HFFc6 (cell line): ENCODE data around the gene DDX1. TPM values are rescaled to one million over a fixed set of nuclear protein-coding genes. Genes with fewer than 3 reads are reported as not detected.

ENCODE experiments used
- DNase-seq: peaks from one replicate; pipeline ENCODE4 v3.0.0-alpha.2; 2018
- H3K27ac Mint-ChIP-seq: 2 replicates; pipeline ENCODE4 v1.8.0; 2020; ENCODE audit warnings: mild to moderate bottlenecking, mixed read lengths
- H3K27me3 Mint-ChIP-seq: 2 replicates; pipeline ENCODE4 v1.8.0; 2021; ENCODE audit warnings: mild to moderate bottlenecking, moderate library complexity, mixed read lengths; ENCODE audit not compliant: insufficient read depth
- H3K36me3 Mint-ChIP-seq: 2 replicates; pipeline ENCODE4 v1.8.0; 2021; ENCODE audit warnings: low read depth, mixed read lengths
- H3K4me1 Mint-ChIP-seq: 2 replicates; pipeline ENCODE4 v1.8.0; 2020; ENCODE audit warnings: low read depth, mixed read lengths
- H3K4me3 Mint-ChIP-seq: 2 replicates; pipeline ENCODE4 v1.8.0; 2020; ENCODE audit warnings: mild to moderate bottlenecking, moderate library complexity, mixed read lengths
- H3K9me3 Mint-ChIP-seq: 2 replicates; pipeline ENCODE4 v1.8.0; 2020; ENCODE audit warnings: mild to moderate bottlenecking, mixed read lengths
- CTCF ChIP-seq: fragments of 200-600 bp; sonication (generic); IDR thresholded peaks from 2 replicates; pipeline ENCODE4 v1.5.0; 2021; ENCODE audit warnings: antibody characterized with exemption, mild to moderate bottlenecking
- total RNA-seq, 6 experiments: library from RNA; stranded (reverse); fragmentation: NEBNext Ultra II Directional; extraction: Animal tissue kit (Norgen Biotek cat#: 25700); gene quantifications; 2 replicates in 1 of 6; 3 replicates in 5 of 6; pipeline ENCODE4 v1.2.3, GENCODE V29; 2021

DDX1 gene
- total RNA-seq, 6 experiments from 2014 or later: 111 to 123 (median 113) TPM

DNA sequence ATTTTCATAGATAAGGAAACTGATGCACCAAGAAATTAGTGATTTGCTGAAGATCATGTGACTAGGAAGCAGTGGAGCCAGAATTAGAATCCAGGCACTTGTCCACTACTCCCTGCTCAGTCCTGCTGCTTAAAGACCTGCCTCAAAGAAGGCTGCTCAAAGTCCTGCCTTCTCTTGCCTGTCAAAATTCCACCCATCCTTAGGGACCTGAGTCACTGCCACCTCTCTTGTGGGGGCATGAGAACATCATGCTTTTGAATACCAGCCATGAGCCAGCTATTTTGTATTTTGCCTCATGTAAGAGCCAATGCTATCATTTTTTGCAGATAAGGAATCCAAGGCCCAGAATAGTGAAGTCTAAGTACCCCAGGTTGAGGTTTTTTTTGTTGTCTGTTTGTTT lies 47.1 kb downstream of the DDX1 start:
- Mint-ChIP-seq H3K4me3 (no peak overlapping the region), H3K27me3 (peaks cover 1% of the 10 kb centered on the region; the same call in 1 of the 2 replicates), H3K4me1 (peaks cover 55% of the 10 kb centered on the region), H3K27ac (peak overlapping the region; percentile 27), H3K9me3 (no peaks in the 10 kb centered on the region; the same call in 1 of the 2 replicates), H3K36me3 (peaks cover 34% of the 10 kb centered on the region)
- no peak for TF ChIP-seq CTCF
- DNase-seq: peak; percentile 72

GRCh38 chr2:15639323-15640251 lies 47.9 kb downstream of the DDX1 start:
- peaks cover 4% of the 10 kb centered on the region for H3K27me3 Mint-ChIP-seq

GRCh38 chr2:15640261-15640711 lies 48.6 kb downstream of the DDX1 start:
- DNase-seq: peak; percentile 64
- TF ChIP-seq CTCF: no peak
- peaks cover 22% of the 10 kb centered on the region for H3K36me3 Mint-ChIP-seq
- H3K9me3 Mint-ChIP-seq: no peaks in the 10 kb centered on the region; the same call in 1 of the 2 replicates
- H3K27ac Mint-ChIP-seq: no peak overlapping the region
- H3K27me3 Mint-ChIP-seq: peaks cover 9% of the 10 kb centered on the region
- H3K4me3 Mint-ChIP-seq: no peak overlapping the region
- H3K4me1 Mint-ChIP-seq: peaks cover 39% of the 10 kb centered on the region

More at GRCh38 chr2:15639323-15640251, 47.9 kb downstream of the DDX1 start:
- Mint-ChIP-seq H3K27ac (peak overlapping the region; percentile 27), H3K9me3 (no peaks in the 10 kb centered on the region; the same call in 1 of the 2 replicates), H3K4me3 (no peak overlapping the region), H3K4me1 (peaks cover 46% of the 10 kb centered on the region), H3K36me3 (peaks cover 25% of the 10 kb centered on the region)
- no peak for DNase-seq
- no peak for TF ChIP-seq CTCF

DNA sequence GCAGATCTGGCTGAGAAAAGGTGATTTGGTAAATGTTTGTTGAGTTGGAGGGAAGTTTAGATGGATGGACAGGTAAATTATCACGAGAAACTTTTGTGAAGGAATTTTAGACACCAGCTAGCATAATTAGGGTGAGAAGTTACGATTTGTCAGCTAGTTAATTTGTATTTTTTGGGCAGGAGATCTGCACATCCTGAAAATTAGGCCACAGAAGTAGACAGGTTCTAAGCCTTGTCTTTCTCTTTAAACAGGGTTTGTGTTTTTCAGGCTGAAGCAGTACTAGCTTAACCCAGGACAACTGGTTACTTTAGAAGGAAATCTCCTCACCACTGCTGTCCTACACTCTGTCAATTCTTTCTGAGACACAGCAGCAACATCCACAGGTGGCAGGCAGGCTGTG lies 49.1 kb downstream of the DDX1 start:
- Mint-ChIP-seq H3K4me1 (peaks cover 34% of the 10 kb centered on the region), H3K36me3 (peaks cover 21% of the 10 kb centered on the region), H3K27ac (no peak overlapping the region), H3K9me3 (no peaks in the 10 kb centered on the region; the same call in 1 of the 2 replicates), H3K27me3 (peaks cover 9% of the 10 kb centered on the region), H3K4me3 (no peak overlapping the region)
- TF ChIP-seq CTCF: no peak
- DNase-seq: no peak

GRCh38 chr2:15641530-15641982 lies 49.9 kb downstream of the DDX1 start:
- TF ChIP-seq CTCF: no peak
- DNase-seq: no peak
- peaks cover 21% of the 10 kb centered on the region for H3K36me3 Mint-ChIP-seq
- H3K4me1 Mint-ChIP-seq: peaks cover 33% of the 10 kb centered on the region
- no peaks in the 10 kb centered on the region; the same call in 1 of the 2 replicates for H3K9me3 Mint-ChIP-seq
- no peak overlapping the region for H3K4me3 Mint-ChIP-seq
- H3K27ac Mint-ChIP-seq: no peak overlapping the region
- peaks cover 9% of the 10 kb centered on the region for H3K27me3 Mint-ChIP-seq
